PC-3 (cell line): ENCODE data around the gene NFKB1. TPM values are rescaled to one million over a fixed set of nuclear protein-coding genes. Genes with fewer than 3 reads are reported as not detected.

ENCODE experiments used
- ATAC-seq: fragments of 200-7000 bp; cut with Tn5 transposase; 2 replicates; pipeline ENCODE4 v1.9.1; 2020; ENCODE audit warnings: mild to moderate bottlenecking, moderate library complexity
- BruUV-seq: library from RNA; stranded (reverse); fragments of 400-500 nt; replicated peaks from 2 replicates; lab custom pipeline; 2021; lab: Mats Ljungman, UMichigan
- CTCF ChIA-PET: fragments of 300-600 bp; sonication (Branson Sonifier 250); formaldehyde crosslinking; loops from one replicate; lab custom pipeline; 2022; ENCODE audit warnings: antibody characterized with exemption; lab: Charles Lee
- POLR2A ChIA-PET: fragments of 300-600 bp; sonication (Branson Sonifier 250); formaldehyde crosslinking; loops from one replicate; lab custom pipeline; 2022; ENCODE audit warnings: antibody characterized with exemption; ENCODE audit not compliant: unreplicated experiment; lab: Charles Lee
- DNase-seq: peaks from one replicate; pipeline ENCODE4 v3.0.0-alpha.2; 2015
- H2AFZ ChIP-seq: fragments of 300-600 bp; sonication (generic); 2 replicates; pipeline ENCODE4 v1.6.0; 2016; ENCODE audit warnings: antibody characterized with exemption, low read length
- H3F3A ChIP-seq: fragments of 300-600 bp; sonication (generic); one replicate; pipeline ENCODE4 v1.6.0; 2017; ENCODE audit warnings: antibody characterized with exemption, low read length, control low read depth, mild to moderate bottlenecking; ENCODE audit not compliant: unreplicated experiment
- H3K27ac ChIP-seq: fragments of 300-600 bp; sonication (generic); 2 replicates; pipeline ENCODE4 v1.5.1; 2016; ENCODE audit warnings: mild to moderate bottlenecking, low read length
- H3K27me3 ChIP-seq: fragments of 300-600 bp; sonication (generic); 2 replicates; pipeline ENCODE4 v1.6.1; 2016; ENCODE audit warnings: low read length, mixed read lengths
- H3K36me3 ChIP-seq: fragments of 300-600 bp; sonication (generic); 2 replicates; pipeline ENCODE4 v1.6.1; 2016; ENCODE audit warnings: low read depth, mixed run types, low read length, mixed read lengths
- H3K4me1 ChIP-seq: fragments of 300-600 bp; sonication (generic); 2 replicates; pipeline ENCODE4 v1.5.1; 2016; ENCODE audit warnings: low read length; ENCODE audit not compliant: insufficient read depth
- H3K4me2 ChIP-seq: fragments of 300-600 bp; sonication (generic); 2 replicates; pipeline ENCODE4 v1.6.0; 2016; ENCODE audit warnings: low read length
- H3K4me3 ChIP-seq: fragments of 300-600 bp; sonication (generic); 2 replicates; pipeline ENCODE4 v1.5.1; 2016; ENCODE audit warnings: mild to moderate bottlenecking, low read length, mixed read lengths
- H3K79me2 ChIP-seq: fragments of 300-600 bp; sonication (generic); 2 replicates; pipeline ENCODE4 v1.6.1; 2017; ENCODE audit warnings: low read length, mixed read lengths
- H3K9ac ChIP-seq: fragments of 300-600 bp; sonication (generic); 2 replicates; pipeline ENCODE4 v1.6.0; 2016; ENCODE audit warnings: mild to moderate bottlenecking, low read length
- H3K9me2 ChIP-seq: fragments of 300-600 bp; sonication (generic); replicated peaks from 2 replicates; pipeline ENCODE4 v1.6.1; 2016; ENCODE audit warnings: mixed run types, low read length, mixed read lengths
- H3K9me3 ChIP-seq: fragments of 300-600 bp; sonication (generic); 2 replicates; pipeline ENCODE4 v1.6.1; 2016; ENCODE audit warnings: low read length, mixed read lengths
- H4K20me1 ChIP-seq: fragments of 300-600 bp; sonication (generic); 2 replicates; pipeline ENCODE4 v1.6.1; 2016; ENCODE audit warnings: low read length, mixed read lengths
- EZH2 ChIP-seq: fragments of 300-600 bp; sonication (generic); IDR thresholded peaks from one replicate; pipeline ENCODE4 v1.6.1; 2017; ENCODE audit warnings: antibody characterized with exemption, mild to moderate bottlenecking, low read length; ENCODE audit not compliant: unreplicated experiment
- EZH2phosphoT487 ChIP-seq: fragments of 300-600 bp; sonication (generic); IDR thresholded peaks from 2 replicates; pipeline ENCODE4 v1.6.1; 2018; ENCODE audit warnings: mild to moderate bottlenecking, antibody characterized with exemption, low read length, borderline replicate concordance
- intact Hi-C: fragments of 100-400 bp; cut with micrococcal nuclease; formaldehyde crosslinking; loops from 2 replicates; pipeline ENCODE4 v1.9.0; 2023
- total RNA-seq: library from RNA; depleted of rRNA; stranded (reverse); fragments of >200 nt; gene quantifications from 2 replicates; pipeline ENCODE4 v1.2.3, GENCODE V29; 2014
- TF ChIP-seq, protein P1 (sequence below): fragments of 300-600 bp; sonication (generic); conservative IDR thresholded peaks from 2 replicates; pipeline ENCODE4 v1.5.1; 2017; ENCODE audit warnings: antibody characterized with exemption, low read depth, mild to moderate bottlenecking, low read length

Gene NFKB1
- total RNA-seq, 1 experiment from 2014 or later = 22.2 TPM

DNA sequence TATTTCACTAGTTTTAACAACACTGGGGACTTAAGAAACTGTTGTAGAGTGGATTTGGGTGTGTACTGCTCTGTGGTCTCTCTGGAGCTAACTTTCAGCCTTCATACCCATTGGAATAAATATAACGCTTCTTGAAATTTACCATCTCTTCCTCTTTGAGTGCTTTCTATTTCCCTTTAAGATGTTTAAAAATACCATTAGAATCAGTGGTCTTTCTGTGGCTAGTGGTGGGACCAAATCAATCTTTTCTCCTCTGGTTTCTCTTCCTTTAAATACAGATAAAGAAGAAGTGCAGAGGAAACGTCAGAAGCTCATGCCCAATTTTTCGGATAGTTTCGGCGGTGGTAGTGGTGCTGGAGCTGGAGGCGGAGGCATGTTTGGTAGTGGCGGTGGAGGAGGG, 92.0 kb downstream of the NFKB1 start:
- Histone ChIP-seq H3K9me3 (0 out of 2 replicates have a peak, but pooled peaks cover 5% of the 10 kb centered on the region), H3K79me2 (no peaks in the 10 kb centered on the region), H3K9ac (0 out of 2 replicates have a peak overlapping the region, but pooled peaks have one; percentile 12), H3K36me3 (peaks cover 49% of the 10 kb centered on the region), H3K4me3 (no peak overlapping the region), H2AFZ (no peak overlapping the region), H3K27me3 (no peaks in the 10 kb centered on the region), H3K9me2 (no peaks in the 10 kb centered on the region), H3F3A (no peaks in the 10 kb centered on the region), H3K4me1 (peaks cover 30% of the 10 kb centered on the region), H3K4me2 (peak overlapping the region; percentile 19; the same call in 1 of the 2 replicates), H3K27ac (peak overlapping the region; percentile 51), H4K20me1 (no peaks in the 10 kb centered on the region)
- no TSS peak for BruUV-seq
- intact Hi-C loops = no loop called here
- ChIA-PET POLR2A (no interaction called here), CTCF (no interaction called here)
- DNase-seq = no peak
- TF ChIP-seq EZH2phosphoT487 = no peak
- TF ChIP-seq, protein P1, sequence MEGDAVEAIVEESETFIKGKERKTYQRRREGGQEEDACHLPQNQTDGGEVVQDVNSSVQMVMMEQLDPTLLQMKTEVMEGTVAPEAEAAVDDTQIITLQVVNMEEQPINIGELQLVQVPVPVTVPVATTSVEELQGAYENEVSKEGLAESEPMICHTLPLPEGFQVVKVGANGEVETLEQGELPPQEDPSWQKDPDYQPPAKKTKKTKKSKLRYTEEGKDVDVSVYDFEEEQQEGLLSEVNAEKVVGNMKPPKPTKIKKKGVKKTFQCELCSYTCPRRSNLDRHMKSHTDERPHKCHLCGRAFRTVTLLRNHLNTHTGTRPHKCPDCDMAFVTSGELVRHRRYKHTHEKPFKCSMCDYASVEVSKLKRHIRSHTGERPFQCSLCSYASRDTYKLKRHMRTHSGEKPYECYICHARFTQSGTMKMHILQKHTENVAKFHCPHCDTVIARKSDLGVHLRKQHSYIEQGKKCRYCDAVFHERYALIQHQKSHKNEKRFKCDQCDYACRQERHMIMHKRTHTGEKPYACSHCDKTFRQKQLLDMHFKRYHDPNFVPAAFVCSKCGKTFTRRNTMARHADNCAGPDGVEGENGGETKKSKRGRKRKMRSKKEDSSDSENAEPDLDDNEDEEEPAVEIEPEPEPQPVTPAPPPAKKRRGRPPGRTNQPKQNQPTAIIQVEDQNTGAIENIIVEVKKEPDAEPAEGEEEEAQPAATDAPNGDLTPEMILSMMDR = no peak
- TF ChIP-seq EZH2 = no peak
- no peak for ATAC-seq

- peak overlapping the region; percentile 44 for H3K4me2 ChIP-seq
These were observed 92.8 kb downstream of the NFKB1 start for GRCh38 chr4:102594000-102594399.

GRCh38 chr4:102596532-102596931, 95.4 kb downstream of the NFKB1 start:
- CTCF ChIA-PET = no interaction called here
- no peaks in the 10 kb centered on the region for H3F3A ChIP-seq
- intact Hi-C loops = loop anchor here (5.0 kb wide), 1 partner anchor 94 kb away; the partner anchor contains the start of gene NFKB1
- H4K20me1 ChIP-seq = no peaks in the 10 kb centered on the region
- no peak for TF ChIP-seq EZH2phosphoT487
- TF ChIP-seq, protein P1 = no peak
- TF ChIP-seq EZH2 = no peak
- no TSS peak for BruUV-seq
- no peak for ATAC-seq
- POLR2A ChIA-PET = no interaction called here
- H3K4me1 ChIP-seq = peaks cover 50% of the 10 kb centered on the region
- H3K27ac ChIP-seq = no peak overlapping the region
- no peaks in the 10 kb centered on the region for H3K79me2 ChIP-seq
- peaks cover 36% of the 10 kb centered on the region for H3K36me3 ChIP-seq
- no peak overlapping the region for H2AFZ ChIP-seq
- no peaks in the 10 kb centered on the region for H3K9me3 ChIP-seq
- no peak overlapping the region for H3K4me3 ChIP-seq
- no peak overlapping the region for H3K9ac ChIP-seq
- DNase-seq = no peak
- H3K4me2 ChIP-seq = no peak overlapping the region
- no peaks in the 10 kb centered on the region for H3K9me2 ChIP-seq
- no peaks in the 10 kb centered on the region for H3K27me3 ChIP-seq

More at GRCh38 chr4:102594000-102594399, 92.8 kb downstream of the NFKB1 start:
- CTCF ChIA-PET = no interaction called here
- H3K4me1 ChIP-seq = peaks cover 38% of the 10 kb centered on the region
- no peaks in the 10 kb centered on the region for H3K27me3 ChIP-seq
- H2AFZ ChIP-seq = no peak overlapping the region
- no peak overlapping the region for H3K4me3 ChIP-seq
- H3K9me2 ChIP-seq = no peaks in the 10 kb centered on the region
- BruUV-seq = no TSS peak
- peak overlapping the region; percentile 53; the same call in 1 of the 2 replicates for H3K9ac ChIP-seq
- peaks cover 54% of the 10 kb centered on the region for H3K36me3 ChIP-seq
- H3K79me2 ChIP-seq = no peaks in the 10 kb centered on the region
- TF ChIP-seq EZH2 (no peak), EZH2phosphoT487 (no peak)
- TF ChIP-seq, protein P1 = no peak
- H4K20me1 ChIP-seq = no peaks in the 10 kb centered on the region
- 0 out of 2 replicates have a peak, but pooled peaks cover 5% of the 10 kb centered on the region for H3K9me3 ChIP-seq
- peak; percentile 72 for ATAC-seq
- peak; percentile 62 for DNase-seq
- H3F3A ChIP-seq = no peaks in the 10 kb centered on the region
- peak overlapping the region; percentile 79 for H3K27ac ChIP-seq
- POLR2A ChIA-PET = interaction anchor here (0.6 kb wide), 1 partner anchor 18 kb away, joined by 4 read pairs; no protein-coding TSS in a partner anchor
- intact Hi-C loops = no loop called here
